HG03520 (cell line): ENCODE results near the gene HDAC4.

Experiments
- ATAC-seq: cut with Tn5 transposase; IDR thresholded peaks from one replicate; pipeline ENCODE4 v1.9.1; 2021; ENCODE audit warnings: mild to moderate bottlenecking, moderate library complexity; ENCODE audit not compliant: unreplicated experiment

The HDAC4 gene

GRCh38 chr2:239212121-239212928 lies 188.5 kb downstream of the HDAC4 start:
- ATAC-seq, result no peak

DNA sequence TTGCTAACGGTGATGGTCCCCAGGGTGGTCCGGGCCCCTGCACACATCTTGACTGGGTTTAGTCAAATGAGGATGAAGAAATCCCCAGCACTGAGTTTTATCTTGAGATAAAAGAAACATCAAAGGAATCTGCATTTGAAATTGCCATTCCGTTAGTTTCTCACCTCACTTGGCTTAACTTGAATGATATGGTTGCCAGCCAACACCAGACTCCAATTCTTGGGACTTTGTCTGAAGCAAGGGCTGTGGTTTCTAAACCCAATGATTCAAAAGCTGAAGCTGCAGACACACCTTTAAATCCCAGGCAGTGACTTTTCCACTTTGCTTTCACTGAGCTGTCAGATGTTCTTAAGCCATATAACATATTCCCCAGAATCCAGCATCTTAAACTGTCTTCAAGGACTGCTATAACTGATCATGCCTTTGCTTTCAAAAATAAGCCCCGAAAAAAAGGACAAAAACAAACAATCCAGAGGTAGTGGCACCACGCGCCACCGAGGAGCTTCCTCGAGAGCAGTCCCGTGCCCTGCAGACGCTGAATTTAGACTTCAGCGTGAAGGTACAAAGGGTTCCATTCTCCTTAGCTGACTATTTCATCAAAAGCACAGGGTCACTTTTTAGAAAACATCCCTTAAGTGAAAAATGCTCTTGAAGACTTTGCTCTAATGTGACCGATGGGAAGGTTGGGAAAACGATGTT lies 189.3 kb downstream of the HDAC4 start:
- no peak for ATAC-seq

- no peak for ATAC-seq
These were observed 191.0 kb downstream of the HDAC4 start for GRCh38 chr2:239209783-239210182.

GRCh38 chr2:239208465-239209180 lies 192.2 kb downstream of the HDAC4 start:
- ATAC-seq, result no peak

- ATAC-seq, result no peak
These were observed 194.0 kb downstream of the HDAC4 start for GRCh38 chr2:239206851-239207250.

DNA sequence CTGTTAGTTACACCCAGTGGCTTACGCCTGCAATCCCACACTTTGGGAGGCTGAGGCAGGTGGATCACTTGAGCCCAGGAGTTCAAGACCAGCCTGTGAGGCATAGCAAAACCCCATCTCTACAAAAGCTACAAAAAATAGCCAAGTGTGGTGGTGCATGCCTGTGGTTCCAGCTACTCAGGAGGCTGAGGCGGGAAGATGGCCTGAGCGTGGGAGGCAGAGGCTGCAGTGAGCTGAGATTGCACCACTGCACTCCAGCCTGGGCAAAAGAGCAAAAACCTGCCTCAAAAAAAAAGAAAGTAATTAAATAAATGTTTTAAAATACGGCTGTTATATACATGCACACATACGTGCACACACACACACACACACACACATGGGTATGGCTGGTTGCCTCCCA lies 194.8 kb downstream of the HDAC4 start:
- ATAC-seq, result no peak

- no peak for ATAC-seq
These were observed 195.8 kb downstream of the HDAC4 start for GRCh38 chr2:239204876-239205468.

DNA sequence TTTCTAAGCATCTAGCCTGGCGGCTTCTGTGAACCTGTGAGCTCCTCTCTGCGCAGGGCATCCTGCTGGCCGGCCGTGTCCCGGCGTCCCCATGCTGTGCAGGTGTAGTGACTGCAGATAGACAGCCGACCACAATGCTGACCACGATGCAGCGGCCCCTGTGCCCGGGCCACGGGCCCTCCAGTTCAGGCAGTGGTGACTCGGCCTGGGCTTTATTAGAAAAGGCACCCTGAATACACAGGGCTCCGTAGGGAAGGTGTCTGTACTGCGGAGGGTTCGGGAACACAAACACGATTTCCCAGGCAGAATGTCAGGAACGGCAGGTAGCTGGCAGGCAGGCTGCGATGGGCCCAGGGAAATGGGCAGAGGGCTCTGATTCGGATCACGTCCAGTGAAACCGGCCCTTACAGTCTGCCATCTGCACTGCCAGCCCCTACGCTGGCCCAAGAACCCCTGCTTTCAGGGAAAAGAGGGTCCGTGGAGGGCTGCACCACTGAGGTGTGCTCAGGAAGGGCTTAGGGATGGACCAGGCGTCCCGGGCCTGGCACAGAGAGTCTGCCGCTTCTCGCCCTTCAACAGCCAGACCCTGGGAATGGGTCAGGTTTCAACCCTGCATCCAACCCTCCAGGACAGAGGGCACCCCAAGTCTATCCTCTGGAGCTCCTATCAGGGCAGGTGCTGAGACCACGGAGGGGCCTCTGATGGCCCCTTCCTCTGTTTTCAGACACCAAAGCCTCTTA lies 196.5 kb downstream of the HDAC4 start:
- no peak for ATAC-seq

DNA sequence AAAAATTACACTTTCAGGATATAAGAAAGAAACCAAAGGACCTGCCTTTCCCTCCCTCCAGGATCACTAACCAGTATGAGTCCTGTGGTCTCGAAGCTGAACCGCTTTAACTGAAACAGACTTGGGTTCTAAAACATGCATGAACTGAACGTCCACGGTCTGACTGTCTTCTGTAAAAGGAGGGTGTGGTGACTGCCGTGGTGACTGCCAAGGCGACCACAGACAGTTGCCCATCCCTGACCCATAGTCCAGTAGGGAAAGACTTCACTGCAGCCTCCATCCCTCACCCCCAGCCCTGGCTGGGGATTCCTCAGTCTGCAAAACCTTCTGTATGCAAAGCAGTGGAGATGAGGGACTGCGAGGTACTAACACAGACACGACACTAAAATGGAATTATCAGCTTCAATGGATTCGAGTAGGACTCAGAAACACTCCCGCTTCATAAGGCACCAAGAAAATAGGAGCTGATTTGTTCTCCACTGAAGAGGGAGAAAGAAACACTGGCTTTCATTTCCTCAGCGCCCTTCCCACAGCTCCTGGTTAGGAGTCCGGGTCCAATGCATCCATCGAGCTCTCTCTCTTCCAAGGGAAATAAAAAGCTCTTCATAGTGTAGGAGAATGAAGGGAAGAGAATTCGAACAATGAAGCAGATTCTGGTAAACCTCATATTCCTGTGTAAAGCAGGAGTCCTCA lies 197.2 kb downstream of the HDAC4 start:
- ATAC-seq, result no peak

DNA sequence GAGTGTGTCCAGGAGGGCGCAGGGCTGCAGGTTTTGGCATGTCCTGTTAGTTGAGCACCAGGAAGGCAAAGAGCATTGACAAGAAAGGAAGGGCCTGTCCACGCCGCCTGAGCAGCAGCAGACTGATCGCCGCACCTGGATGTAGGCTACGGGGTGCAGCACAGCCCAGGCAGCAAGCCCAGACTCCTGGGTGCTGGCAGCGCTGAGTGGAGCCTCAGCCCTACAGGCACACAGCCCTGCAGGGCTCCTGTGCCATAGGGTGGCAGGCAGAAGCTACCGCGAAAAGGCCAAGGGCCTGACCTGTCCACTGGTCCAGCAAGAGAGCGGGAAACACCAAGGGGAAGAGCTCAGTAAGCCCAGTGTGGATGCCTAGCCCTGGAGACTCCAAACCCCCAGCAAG lies 198.0 kb downstream of the HDAC4 start:
- no peak for ATAC-seq

- no peak for ATAC-seq
These were observed 198.5 kb downstream of the HDAC4 start for GRCh38 chr2:239202343-239202742.

DNA sequence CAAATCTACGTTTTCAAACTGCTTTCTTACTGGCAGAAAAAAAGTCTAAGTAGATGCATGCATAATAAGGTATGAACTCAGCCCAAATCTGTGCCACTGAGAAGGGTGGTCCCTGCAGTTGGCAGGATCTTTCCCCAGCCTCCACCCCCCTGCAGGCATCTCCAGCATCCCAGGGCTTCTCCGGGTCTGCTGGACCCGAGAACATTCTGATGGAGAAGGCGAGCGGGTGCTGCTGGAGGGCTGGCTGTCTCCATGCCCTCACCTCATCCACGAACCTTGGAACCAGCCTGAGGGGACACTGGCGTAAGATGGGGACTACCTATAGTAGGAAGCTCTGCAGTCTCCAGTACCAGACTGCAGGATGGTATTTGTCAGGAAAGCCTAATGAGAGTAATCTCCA lies 198.9 kb downstream of the HDAC4 start:
- ATAC-seq, result no peak

DNA sequence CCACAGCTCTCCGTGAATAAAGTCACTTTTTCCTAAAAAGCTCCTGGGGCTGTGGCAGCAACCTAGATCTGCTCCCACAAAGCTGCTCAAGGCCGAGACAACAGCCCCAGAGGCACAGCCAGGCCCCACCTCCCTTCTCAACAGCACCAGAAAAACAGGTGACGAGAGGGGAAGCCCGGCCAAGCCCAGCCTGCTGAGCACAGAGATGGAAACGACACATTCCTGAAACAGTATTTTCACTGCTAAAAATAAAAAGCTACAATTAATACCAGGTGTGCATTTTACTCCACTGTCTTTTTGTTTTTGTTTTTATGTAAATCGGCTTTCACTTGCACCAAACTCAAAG lies 199.3 kb downstream of the HDAC4 start:
- no peak for ATAC-seq

DNA sequence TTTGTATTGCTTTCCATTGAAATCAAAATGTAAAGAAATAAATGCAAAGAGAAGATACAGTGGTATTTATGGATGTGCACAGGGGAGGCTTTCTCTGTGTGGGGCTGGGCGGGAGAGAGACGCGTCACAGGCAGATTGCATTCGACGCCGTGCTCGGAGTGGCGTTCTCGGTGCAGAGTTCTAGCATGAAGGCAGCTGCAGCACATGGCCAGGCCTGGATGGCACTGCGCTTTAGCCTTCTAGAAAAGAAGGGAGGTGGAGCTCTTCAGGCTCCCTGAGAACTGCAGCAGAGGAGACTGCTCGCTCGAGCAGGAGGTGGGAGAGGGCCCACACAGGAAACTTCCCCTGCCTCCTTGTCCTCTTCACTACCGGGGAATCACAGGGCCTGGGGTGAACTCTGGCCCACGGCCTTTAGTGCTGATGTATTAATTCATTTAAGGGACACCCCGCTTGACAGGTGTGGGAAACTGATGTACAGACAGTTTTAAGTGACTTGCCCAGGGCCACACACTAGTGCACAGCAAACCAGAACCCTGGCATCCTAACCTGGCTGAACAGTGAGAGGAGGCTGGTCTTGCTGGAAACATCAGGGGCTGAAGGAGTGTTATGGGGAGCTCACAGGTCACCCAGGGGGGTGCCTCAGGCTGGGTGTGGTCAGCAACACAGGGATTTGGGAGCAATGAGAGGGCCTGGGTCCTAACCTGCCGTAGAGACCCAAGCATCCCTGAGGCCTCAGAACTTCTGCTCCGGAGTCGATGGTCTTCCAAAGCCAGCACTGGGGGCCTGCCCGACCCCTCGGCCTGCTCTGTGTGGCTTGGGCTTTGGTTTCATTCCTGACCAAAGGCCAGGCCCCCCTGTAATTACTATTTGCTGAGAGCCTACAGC lies 199.9 kb downstream of the HDAC4 start:
- no peak for ATAC-seq

GRCh38 chr2:239199041-239199768 lies 201.6 kb downstream of the HDAC4 start:
- ATAC-seq, result no peak

- no peak for ATAC-seq
These were observed 202.6 kb downstream of the HDAC4 start for GRCh38 chr2:239198221-239198620.

GRCh38 chr2:239197146-239197545 lies 203.7 kb downstream of the HDAC4 start:
- no peak for ATAC-seq

DNA sequence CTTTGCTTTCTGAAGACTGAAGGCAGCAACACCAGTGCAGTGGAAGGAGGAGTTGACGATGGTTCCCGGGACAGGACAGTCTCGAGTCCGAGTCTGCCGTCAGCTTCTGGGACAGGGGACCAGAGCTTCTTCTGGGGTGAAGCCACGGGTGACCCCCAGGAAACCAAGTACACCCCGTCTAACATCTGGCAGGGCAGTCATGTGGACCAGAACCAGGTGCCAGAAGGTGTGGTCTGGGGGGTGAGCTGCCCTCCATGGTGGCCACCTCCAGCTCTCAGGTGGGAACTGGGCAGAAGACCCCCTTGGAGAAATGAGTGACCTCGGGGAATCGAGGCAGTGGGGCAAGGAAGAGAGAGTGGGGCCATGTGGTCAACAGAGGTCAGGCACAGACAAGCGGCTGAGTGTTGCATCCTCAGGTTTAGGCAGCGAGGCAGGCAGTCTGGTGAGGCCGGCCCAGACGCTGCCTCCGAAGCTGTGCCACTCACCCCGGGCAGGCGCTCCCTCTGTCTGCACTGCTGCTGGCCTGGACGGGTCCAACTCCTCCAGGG lies 204.3 kb downstream of the HDAC4 start:
- ATAC-seq, result no peak
